Stomach (tissue), 9 donors: Measurements from ENCODE around the gene FASTK. TPM values are rescaled to one million over a fixed set of nuclear protein-coding genes. Genes with fewer than 3 reads are reported as not detected.

Source experiments
- DNase-seq, 2 donors: peaks; one replicate each; pipeline versions ENCODE4 v3.0.0 to v3.0.0-alpha.2; 2013 to 2019
- H3K27ac ChIP-seq, 5 donors: fragments of 200-600 bp in 4 of 5; sonication (generic) in 4 of 5; one replicate each; pipeline ENCODE4 v1.5.1; 2013 to 2019; ENCODE audit warnings: mild to moderate bottlenecking in 1 of 5, moderate library complexity in 1 of 5
- H3K27me3 ChIP-seq, 3 donors: fragments of 200-600 bp; sonication (generic); one replicate each; pipeline ENCODE4 v1.5.1; 2017 to 2019; ENCODE audit warnings: mixed run types in 1 of 3
- H3K36me3 ChIP-seq, 4 donors: fragments of 200-600 bp; sonication (generic); 1 replicate in 3 of 4; 2 replicates in 1 of 4; pipeline ENCODE4 v1.5.1; 2016 to 2019
- H3K4me1 ChIP-seq, 4 donors: fragments of 200-600 bp; sonication (generic); one replicate each; pipeline ENCODE4 v1.5.1; 2016 to 2019
- H3K4me3 ChIP-seq, 4 donors: fragments of 200-600 bp; sonication (generic) in 3 of 4; one replicate each; pipeline ENCODE4 v1.5.1; 2016 to 2019; ENCODE audit warnings: mild to moderate bottlenecking in 1 of 4
- H3K9me3 ChIP-seq, 4 donors: fragments of 200-600 bp; sonication (generic); one replicate each; pipeline ENCODE4 v1.5.1; 2016 to 2019
- CTCF ChIP-seq, 7 experiments: fragments of 450-650 bp in 4 of 7; fragments of 200-600 bp in 3 of 7; sonication (generic) in 3 of 7; IDR thresholded peaks; one replicate each; pipeline ENCODE4 v1.5.1; 2016 to 2019; ENCODE audit warnings: antibody characterized with exemption in 7 of 7, control low read depth in 2 of 7, mild to moderate bottlenecking in 1 of 7
- EP300 ChIP-seq: sonication (generic); formaldehyde crosslinking; IDR thresholded peaks from one replicate; pipeline ENCODE4 v1.6.1; 2017; ENCODE audit warnings: antibody characterized with exemption
- POLR2A ChIP-seq, 4 donors: fragments of 450-650 bp; IDR thresholded peaks; one replicate each; pipeline ENCODE4 v1.6.1; 2016; ENCODE audit warnings: antibody characterized with exemption in 4 of 4, control low read depth in 2 of 4, mild to moderate bottlenecking in 1 of 4, moderate library complexity in 1 of 4
- POLR2AphosphoS5 ChIP-seq, 3 donors: sonication (generic); formaldehyde crosslinking; IDR thresholded peaks; one replicate each; pipeline ENCODE4 v1.6.1; 2016; ENCODE audit warnings: antibody characterized with exemption in 3 of 3
- WGBS, 5 donors: extraction: QIAGEN DNeasy Blood & Tissue Kit in 3 of 5; methylation state at CpG; one replicate each; pipeline versions ENCODE4 v1.1.5 to v1.1.7; 2013 to 2018; 5-methylcytosine and 5-hydroxymethylcytosine counted together
- intact Hi-C: fragments of 100-400 bp; cut with DNase I; formaldehyde crosslinking; loops from one replicate; pipeline ENCODE4 v1.15.1; 2023; ENCODE audit warnings: low total_unique reads
- polyA plus RNA-seq, 3 donors: library from polyadenylated mRNA; stranded (reverse); fragments of 200-250 nt; gene quantifications; one replicate each; pipeline ENCODE4 v1.2.3, GENCODE V29; 2013
- total RNA-seq, 5 donors: library from RNA; depleted of rRNA; stranded (reverse); fragments of >200 nt; gene quantifications; one replicate each; pipeline versions ENCODE4 v1.1.0 to v1.2.3, GENCODE V29; 2014 to 2016
- donor health status: healthy with polysubstance abuse.
- donor health status: Bipolar disorder and iron deficiency.
- donor health status: healthy.

FASTK gene
- total and polyA plus RNA-seq, 8 donors = 40.0 to 415 (median 122) TPM

GRCh38 chr7:151034312-151035025, 46.1 kb downstream of the FASTK start:
- peaks cover 9 to 37% (median 23%) of the 10 kb centered on the region in 4 donors for H3K4me1 ChIP-seq
- no peaks in the 10 kb centered on the region for H3K27me3 ChIP-seq
- H3K36me3 ChIP-seq = peaks cover 18 to 66% (median 56%) of the 10 kb centered on the region in 4 donors
- no peaks in the 10 kb centered on the region for H3K9me3 ChIP-seq
- no peak for TF ChIP-seq CTCF (IDR thresholded peaks at IDR 0.05)
- TF ChIP-seq POLR2AphosphoS5 (IDR thresholded peaks at IDR 0.05) = no peak
- no peak for TF ChIP-seq POLR2A (IDR thresholded peaks at IDR 0.05)
- TF ChIP-seq EP300 = no peak
- DNase-seq = no peak
- WGBS, 5 donors = 91 to 95% (median 94%) methylated on average over 15 to 21 of the region's 21 CpGs
- H3K4me3 ChIP-seq = no peak overlapping the region
- H3K27ac ChIP-seq = no peak overlapping the region
- intact Hi-C loops = no loop called here

GRCh38 chr7:151033864-151034249, 46.8 kb downstream of the FASTK start:
- no peaks in the 10 kb centered on the region for H3K9me3 ChIP-seq
- no peak overlapping the region for H3K4me3 ChIP-seq
- no peaks in the 10 kb centered on the region for H3K27me3 ChIP-seq
- H3K36me3 ChIP-seq = peaks cover 18 to 66% (median 56%) of the 10 kb centered on the region in 4 donors
- 81 to 97% (median 91%) methylated on average over 5 of the region's 5 CpGs for WGBS, 5 donors
- H3K4me1 ChIP-seq = peaks cover 7 to 37% (median 23%) of the 10 kb centered on the region in 4 donors
- intact Hi-C loops = no loop called here
- no peak overlapping the region for H3K27ac ChIP-seq
- TF ChIP-seq EP300 = no peak
- no peak for DNase-seq

- H3K9me3 ChIP-seq = no peaks in the 10 kb centered on the region
- DNase-seq = no peak
- H3K27me3 ChIP-seq = no peaks in the 10 kb centered on the region
- intact Hi-C loops = no loop called here
- peaks cover 18 to 66% (median 56%) of the 10 kb centered on the region in 4 donors for H3K36me3 ChIP-seq
- peaks cover 5 to 36% (median 20%) of the 10 kb centered on the region in 4 donors for H3K4me1 ChIP-seq
- H3K4me3 ChIP-seq = no peak overlapping the region
- peak overlapping the region in 1 of 5 donors; percentile 12 for H3K27ac ChIP-seq
- 83 to 93% (median 88%) methylated on average over 13 to 17 of the region's 17 CpGs for WGBS, 5 donors
- TF ChIP-seq POLR2AphosphoS5 (IDR thresholded peaks at IDR 0.05) (no peak), POLR2A (IDR thresholded peaks at IDR 0.05) (no peak), EP300 (no peak), CTCF (IDR thresholded peaks at IDR 0.05) (no peak)
These were observed 47.4 kb downstream of the FASTK start for GRCh38 chr7:151032936-151033863.

- peak overlapping the region in 3 of 5 donors; percentile 18 to 62 (median 31) for H3K27ac ChIP-seq
- DNase-seq = no peak
- H3K4me1 ChIP-seq = peaks cover 5 to 43% (median 26%) of the 10 kb centered on the region in 4 donors
- no peaks in the 10 kb centered on the region for H3K9me3 ChIP-seq
- TF ChIP-seq POLR2A (IDR thresholded peaks at IDR 0.05) = no peak
- TF ChIP-seq CTCF (IDR thresholded peaks at IDR 0.05) = no peak
- TF ChIP-seq POLR2AphosphoS5 (IDR thresholded peaks at IDR 0.05) = peak in 2 of 3 donors; percentile 9 to 30
- no peak for TF ChIP-seq EP300
- 86 to 96% (median 91%) methylated on average over 4 of the region's 4 CpGs for WGBS, 5 donors
- intact Hi-C loops = no loop called here
- no peaks in the 10 kb centered on the region for H3K27me3 ChIP-seq
- peaks cover 14 to 47% (median 38%) of the 10 kb centered on the region in 4 donors for H3K36me3 ChIP-seq
- H3K4me3 ChIP-seq = no peak overlapping the region
These were observed 49.6 kb downstream of the FASTK start for GRCh38 chr7:151031011-151031410.
